GM12873 (cell line): ENCODE measurements around the gene CATSPERZ.

ENCODE experiments used
- TF ChIP-seq, protein P1 (sequence below): IDR thresholded peaks from 2 replicates; pipeline ENCODE4 v1.5.1; 2012; ENCODE audit warnings: low read depth, mild to moderate bottlenecking, moderate library complexity, low read length, control low read depth; ENCODE audit not compliant: insufficient read depth; ENCODE audit errors: missing control alignments

Gene CATSPERZ

GRCh38 chr11:64304316-64305072 lies 4.3 kb downstream of the CATSPERZ start:
- TF ChIP-seq, protein P1, sequence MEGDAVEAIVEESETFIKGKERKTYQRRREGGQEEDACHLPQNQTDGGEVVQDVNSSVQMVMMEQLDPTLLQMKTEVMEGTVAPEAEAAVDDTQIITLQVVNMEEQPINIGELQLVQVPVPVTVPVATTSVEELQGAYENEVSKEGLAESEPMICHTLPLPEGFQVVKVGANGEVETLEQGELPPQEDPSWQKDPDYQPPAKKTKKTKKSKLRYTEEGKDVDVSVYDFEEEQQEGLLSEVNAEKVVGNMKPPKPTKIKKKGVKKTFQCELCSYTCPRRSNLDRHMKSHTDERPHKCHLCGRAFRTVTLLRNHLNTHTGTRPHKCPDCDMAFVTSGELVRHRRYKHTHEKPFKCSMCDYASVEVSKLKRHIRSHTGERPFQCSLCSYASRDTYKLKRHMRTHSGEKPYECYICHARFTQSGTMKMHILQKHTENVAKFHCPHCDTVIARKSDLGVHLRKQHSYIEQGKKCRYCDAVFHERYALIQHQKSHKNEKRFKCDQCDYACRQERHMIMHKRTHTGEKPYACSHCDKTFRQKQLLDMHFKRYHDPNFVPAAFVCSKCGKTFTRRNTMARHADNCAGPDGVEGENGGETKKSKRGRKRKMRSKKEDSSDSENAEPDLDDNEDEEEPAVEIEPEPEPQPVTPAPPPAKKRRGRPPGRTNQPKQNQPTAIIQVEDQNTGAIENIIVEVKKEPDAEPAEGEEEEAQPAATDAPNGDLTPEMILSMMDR, result peak; percentile 96

DNA sequence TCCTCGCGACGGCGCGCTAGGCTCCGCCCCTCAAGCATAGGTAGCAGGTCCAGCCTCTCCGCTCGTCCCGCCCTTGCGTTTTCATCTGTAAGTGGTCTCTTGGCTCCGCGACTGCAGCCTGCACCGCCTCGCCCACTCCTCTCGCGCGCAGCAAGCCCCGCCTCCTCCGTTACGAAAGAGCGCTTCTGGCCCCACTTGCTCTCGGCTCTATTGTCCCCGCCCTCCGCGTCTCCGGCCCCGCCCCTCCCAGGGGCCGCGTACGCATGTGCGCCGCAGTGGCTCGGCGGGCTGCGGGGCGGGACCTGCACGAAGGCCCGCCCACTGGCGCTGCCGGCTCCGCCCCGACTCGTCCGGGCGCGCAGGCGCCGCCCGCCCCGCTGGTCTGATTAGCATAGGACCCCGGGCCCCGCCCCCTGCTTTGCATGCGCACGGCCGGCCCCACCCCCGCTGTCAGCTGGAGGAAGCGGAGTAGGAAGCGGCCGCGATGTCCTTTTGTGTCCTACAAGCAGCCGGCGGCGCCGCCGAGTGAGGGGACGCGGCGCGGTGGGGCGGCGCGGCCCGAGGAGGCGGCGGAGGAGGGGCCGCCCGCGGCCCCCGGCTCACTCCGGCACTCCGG lies 5.0 kb downstream of the CATSPERZ start, which contains the start of gene ESRRA:
TSS of gene ESRRA (plus strand) at position 450 of the 616 bp plus-strand sequence. CDS start 1,656 bp downstream, outside the sequence.
- TF ChIP-seq, protein P1, result no peak

- TF ChIP-seq, protein P1, result peak; percentile 52
Observed at GRCh38 chr11:64305691-64306562, 5.8 kb downstream of the CATSPERZ start.

DNA sequence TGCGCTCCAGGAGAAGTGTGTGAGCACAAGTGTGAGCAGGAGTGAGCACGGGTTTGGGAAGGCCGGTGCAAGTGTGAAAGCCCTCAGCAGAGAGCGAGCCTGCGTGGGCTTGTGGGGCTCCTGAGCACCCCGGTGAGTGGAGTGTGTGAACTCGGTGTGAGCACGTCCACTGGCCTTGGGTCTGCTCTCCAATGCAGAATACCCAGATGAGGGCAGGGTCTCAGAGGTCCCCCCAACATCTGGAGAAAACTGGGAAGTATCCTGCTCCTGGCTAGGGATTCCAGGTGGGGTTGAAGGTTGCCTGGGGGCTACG lies 6.4 kb downstream of the CATSPERZ start:
- TF ChIP-seq, protein P1, result no peak

- TF ChIP-seq, protein P1, result no peak
Observed at GRCh38 chr11:64306876-64307622, 6.9 kb downstream of the CATSPERZ start.

DNA sequence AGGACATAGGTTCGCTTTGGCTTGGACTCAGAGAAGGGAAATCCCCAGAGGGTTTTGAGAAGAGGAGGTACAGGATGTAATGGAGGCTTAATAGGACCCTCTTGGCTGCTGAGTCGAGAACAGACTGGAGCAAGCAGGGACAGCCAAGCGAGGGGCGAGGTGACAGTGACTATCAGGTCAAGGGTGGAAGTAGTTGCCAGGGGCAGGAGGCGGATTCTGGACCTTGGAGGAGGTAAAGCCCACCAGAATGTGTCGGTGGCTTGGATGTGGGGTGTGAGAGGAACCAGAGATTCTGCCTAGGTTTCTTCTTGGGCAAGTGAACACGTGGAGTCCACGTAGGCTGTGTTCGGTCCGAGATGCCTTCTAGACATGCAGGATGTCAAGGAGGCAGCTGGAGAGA lies 12.8 kb downstream of the CATSPERZ start:
- TF ChIP-seq, protein P1, result no peak
